Stimulated activated CD4-positive, alpha-beta T cell treated with anti-CD3 and anti-CD28 coated beads, Interleukin-12 subunit alpha, Interleukin-12 subunit beta, amount 100 ng/mL, for 48 hours (primary cell): Measurements from ENCODE around the gene SULT2A1.
"Not testable (repeated sequence)": the region's sequence is repeated elsewhere in the genome, so short reads cannot be mapped to it uniquely, and the experiment has no call there.

Experiments
- DNase-seq, 3 donors: peaks; one replicate each; pipeline ENCODE4 v3.0.0-alpha.2; 2020; ENCODE audit warnings: low read depth in 2 of 3, low spot score in 1 of 3

The SULT2A1 gene, protein sequence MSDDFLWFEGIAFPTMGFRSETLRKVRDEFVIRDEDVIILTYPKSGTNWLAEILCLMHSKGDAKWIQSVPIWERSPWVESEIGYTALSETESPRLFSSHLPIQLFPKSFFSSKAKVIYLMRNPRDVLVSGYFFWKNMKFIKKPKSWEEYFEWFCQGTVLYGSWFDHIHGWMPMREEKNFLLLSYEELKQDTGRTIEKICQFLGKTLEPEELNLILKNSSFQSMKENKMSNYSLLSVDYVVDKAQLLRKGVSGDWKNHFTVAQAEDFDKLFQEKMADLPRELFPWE

DNA sequence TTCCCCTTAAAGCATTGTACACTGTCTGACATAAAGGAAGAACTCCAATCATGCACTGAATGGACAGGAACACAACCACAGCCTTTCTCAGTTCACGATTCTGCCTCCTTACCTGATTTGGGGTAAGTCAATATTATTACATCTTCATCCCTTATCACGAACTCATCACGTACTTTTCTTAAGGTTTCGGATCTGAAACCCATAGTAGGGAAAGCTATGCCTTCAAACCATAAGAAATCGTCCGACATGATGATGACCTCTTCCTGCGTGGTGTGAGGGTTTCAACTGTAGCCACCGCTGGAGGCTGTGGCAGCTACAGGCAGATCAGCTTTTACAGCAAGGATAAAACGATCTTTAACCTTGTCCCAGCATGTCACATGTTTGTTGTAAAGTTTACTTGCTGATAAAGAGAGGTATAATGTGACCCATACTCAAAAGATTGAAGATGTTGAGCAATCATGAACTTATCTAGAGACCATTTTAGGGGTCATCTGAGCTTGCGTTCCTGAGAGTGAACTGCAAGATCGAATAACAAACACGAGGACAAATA lies at the start of gene SULT2A1:
SULT2A1 (minus strand) TSS at position 306 of the 550 bp plus-strand sequence; CDS start at position 248, 58 bp downstream.
- DNase-seq, result no peak

DNA sequence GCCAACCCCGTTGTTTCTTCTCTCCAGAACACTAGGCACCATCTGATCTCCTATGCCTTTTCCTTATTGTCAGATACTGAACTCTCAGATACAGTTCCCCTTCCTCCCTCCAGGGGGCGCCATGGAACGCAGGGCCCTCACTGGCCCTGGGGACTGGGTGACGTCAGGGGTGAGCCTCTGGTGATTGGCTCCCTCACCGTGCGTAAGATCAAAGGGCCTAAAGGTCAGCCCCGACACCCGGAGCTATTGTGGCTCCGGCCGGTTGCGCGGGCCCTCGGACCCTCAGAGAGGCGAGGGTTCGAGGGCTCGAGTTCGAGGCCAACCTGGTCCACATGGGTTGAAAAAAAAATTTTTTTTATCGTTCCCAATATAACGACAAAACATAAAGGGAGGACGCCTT lies 42.5 kb upstream of the SULT2A1 start:
- DNase-seq, result not testable (repeated sequence)

DNA sequence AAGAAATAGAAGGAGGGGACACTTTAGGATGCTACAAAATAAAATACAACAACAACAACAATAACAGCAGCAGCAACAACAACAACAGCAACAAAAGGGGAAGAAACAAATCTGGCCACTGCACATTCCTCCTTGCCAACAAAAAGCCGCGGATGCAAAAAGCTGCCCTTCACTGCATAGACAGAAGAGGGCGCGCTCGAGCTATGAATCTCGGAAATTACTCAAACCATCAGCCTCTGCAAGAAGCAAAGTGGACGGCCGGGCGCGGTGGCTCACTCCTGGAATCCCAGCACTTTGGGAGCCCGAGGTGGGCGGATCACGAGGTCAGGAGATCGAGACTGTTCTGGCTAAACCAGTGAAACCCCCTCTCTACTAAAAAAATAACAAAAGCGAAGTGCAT lies 34.0 kb upstream of the SULT2A1 start:
- DNase-seq, result not testable (repeated sequence)

DNA sequence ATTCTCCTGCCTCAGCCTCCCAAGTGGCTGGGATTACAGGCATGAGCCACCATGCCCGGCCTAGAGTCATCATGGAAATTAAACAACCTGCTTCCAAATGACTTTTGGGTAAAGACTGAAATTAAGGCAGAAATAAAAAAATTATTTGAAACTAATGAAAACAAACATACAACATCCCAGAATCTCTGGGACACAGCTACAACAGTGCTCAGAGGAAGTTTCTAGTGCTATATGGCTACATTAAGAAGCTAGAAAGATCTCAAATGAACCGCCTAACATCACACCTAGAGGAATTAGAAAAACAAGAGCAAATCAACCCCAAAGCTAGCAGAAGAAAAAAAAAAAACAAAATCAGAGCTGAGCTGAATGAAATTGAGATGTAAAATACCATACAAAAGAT lies 24.1 kb upstream of the SULT2A1 start:
- DNase-seq, result not testable (repeated sequence)

DNA sequence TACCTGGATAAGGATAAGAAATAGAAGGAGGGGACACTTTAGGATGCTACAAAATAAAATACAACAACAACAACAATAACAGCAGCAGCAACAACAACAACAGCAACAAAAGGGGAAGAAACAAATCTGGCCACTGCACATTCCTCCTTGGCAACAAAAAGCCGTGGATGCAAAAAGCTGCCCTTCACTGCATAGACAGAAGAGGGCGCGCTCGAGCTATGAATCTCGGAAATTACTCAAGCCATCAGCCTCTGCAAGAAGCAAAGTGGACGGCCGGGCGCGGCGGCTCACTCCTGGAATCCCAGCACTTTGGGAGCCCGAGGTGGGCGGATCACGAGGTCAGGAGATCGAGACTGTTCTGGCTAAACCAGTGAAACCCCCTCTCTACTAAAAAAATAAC lies 23.2 kb upstream of the SULT2A1 start:
- DNase-seq, result peak; percentile 44 to 75 (median 55)

DNA sequence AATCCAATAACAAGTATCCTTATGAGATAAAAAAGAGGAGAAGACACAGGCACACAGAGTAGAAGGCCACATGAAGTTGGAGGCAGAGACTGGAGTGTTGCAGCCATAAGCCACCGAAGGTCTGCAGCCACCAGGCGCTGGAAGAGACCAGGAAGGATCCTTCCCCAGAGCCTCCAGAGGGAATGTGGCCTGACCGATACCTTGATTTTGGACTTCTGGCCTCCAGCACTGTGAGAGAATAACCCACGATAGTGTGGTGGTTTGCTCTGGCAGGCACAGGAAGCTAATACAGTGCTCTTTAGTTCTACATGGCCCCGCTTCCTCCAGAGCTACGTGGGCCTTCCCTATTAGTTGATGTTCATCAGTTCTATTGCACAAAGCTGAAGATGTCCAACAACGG lies 15.3 kb upstream of the SULT2A1 start:
- DNase-seq, result no peak

DNA sequence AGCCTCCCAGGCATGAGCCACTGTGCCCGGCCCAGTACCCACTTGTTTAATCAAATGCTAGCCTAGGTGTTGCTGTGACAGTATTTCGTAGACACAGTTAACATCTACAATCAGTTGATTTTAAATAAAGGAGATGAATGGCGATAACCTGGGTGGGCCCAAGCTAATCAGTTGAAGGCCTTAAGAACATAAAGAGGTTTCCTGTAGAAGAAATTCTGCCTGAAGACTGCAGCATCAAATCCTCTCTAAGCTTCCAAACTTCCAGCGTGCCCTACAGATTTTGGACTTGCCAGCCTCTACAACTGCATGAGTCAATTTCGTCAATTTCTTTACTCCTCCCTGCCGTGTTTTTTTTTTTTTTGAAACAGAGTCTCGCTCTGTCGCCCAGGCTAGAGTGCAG lies 13.2 kb upstream of the SULT2A1 start:
- DNase-seq, result no peak

DNA sequence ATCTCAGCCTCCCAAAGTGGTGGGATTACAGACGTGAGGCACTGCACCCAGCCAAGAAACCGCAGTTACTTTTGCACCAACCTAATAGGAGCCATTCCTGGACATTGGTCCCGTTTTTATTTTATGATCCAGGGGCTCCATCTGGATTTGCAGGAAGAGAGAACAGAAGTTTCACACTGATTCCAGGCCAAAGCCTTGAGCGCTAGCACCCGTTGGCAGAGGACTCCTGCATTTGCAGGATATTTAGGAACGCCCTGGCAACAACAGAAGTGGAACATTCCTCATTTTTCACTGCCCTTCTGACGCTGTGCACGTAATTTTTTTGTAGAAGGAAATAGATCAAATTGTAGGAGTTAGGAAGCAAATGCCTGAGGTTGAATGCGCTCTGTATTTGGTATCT lies 11.7 kb upstream of the SULT2A1 start:
- DNase-seq, result no peak

DNA sequence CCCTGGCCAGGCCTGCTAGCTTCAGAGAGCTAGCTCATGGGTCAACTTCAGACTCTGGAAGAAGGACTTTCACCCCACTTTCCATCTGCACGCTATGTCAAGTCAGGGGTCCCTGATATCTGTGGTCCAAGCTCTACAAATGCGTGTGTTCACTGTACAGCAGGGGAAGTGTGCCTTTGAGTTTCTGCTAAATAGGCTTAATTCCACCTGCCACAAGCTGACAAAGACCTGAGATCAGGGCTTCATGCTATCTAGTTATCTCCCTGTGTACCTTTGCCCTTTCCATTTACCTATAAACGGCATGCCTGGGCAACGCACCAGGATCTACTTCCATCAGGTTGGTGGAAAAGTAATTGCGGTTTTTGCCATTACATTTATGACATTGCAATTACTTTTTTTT lies 10.7 kb upstream of the SULT2A1 start:
- DNase-seq, result no peak

DNA sequence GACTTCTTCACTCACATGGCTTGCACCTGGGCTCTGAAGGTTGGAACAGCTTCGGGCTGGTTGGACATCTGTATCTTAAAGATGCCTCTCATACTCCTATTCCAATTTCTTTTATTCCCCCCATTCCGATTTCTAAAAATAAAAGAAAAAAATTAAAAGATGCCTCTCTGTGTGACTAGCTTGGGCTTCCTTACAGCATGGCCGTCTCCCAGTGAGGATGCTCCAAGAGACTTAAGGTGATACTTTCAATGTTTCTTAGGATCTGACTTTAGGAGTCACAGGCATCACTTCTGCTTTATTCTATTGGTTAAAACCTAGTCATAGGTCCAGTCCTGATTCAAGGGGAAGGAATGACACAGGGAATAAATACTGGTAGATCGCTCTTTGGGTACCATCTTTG lies 9.9 kb upstream of the SULT2A1 start:
- no peak for DNase-seq

DNA sequence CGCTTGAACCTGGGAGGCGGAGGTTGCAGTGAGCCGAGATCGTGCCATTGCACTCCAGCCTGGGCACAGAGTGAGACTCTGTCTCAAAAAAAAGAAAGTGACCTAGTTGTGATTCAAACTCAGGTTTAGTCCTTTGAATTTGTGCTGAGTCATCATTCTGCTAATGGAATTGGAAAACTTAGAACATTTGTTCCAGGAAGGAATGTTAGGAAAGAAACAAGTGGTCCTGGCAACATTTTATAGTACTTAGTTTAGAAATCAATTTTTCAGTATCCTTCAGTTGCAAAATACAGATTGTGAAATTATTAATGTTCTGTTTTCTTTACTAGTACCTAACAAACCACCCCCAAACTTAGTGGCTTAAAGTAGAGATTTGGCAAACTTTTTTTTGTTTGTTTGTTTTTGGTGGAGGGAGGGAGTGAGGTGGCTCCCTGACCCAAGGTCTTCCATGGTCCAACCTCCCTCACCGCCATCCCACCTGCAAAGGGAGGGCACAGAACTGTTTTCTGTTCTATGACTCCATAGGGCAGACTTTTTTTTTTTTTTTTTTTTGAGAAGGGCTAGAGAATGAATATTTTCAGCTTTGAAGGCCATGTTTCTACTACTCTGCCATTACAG lies 9.2 kb upstream of the SULT2A1 start:
- no peak for DNase-seq

DNA sequence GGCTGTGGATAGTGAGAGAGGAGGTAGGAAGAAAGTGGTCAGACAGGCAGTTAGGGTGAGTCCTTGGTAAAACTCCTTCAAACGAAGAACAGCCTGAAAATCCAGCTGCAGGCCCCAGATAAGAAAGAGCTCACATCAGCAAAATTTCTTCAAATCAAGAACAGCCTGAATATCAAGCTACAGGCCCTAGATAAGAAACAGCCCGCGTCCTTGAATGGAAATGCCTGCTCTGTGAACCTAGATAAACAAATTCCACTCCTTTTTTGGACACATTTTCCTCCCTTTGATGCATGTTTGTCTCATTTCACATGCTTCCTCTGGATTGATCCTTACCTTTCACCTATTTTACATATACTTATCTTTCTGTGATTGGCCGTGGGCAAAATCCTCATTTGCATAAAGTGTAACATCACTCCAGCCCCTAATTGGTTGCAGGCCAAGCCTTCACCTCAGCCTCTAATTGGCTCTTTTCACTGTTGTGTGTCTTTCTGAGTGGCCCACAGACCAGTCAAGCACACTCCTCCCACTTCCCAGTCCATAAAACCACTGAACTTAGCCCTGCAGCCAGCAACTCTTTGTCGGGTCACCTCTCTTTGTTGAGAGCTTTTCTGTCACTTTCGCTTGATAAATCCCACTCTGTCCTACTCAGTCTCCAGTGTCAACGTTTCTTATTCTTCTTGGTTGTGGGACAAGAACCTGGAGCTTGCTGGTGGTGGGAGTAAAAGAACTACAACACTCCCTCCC lies 6.0 kb upstream of the SULT2A1 start:
- DNase-seq, result no peak

DNA sequence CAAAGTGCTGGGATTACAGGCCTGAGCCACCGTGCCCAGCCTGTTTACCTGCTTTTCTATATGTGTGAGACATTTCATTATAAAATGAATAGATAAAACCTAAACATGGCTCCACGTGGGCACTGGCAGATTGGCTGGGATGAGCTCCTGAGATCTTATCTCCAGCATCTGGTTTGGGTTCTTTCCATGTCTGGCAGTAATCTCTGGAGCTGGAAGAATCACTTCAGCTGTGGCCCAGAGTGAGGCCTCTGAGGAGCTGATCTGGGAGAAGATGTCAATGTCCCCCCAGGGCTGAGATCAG lies 5.5 kb upstream of the SULT2A1 start:
- no peak for DNase-seq

DNA sequence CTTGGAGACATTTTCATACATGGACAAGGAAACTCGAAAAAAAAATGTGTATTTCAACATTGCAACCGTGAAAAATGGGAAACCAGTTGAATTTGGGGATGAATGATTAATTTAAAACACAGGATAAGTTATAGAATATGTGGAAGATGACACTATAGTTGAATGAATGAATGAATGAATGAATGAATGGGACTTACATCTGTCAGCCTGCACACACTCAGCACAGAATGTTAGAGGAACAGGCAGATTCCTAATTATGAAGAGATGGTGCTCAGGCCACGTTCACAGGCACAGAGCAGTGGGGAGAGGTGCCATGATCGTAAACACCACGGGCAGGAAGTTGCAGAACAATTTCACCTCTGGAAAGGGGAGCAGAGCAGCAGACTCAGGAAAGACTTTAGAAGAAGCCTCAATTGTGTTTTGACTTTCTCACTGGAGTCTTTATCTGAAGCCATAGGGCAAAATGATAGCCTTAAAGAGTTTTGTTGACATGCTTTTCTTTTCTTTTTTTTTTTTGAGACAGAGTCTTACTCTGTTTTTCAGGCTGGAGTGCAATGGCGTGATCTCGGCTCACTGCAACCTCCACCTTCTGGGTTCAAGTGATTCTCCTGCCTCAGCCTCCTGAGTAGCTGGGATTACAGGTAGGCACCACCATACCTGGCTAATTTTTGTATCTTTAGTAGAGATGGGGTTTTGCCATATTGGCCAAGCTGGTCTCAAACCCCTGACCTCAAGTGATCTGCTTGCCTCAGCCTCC lies 4.9 kb upstream of the SULT2A1 start:
- DNase-seq, result no peak

DNA sequence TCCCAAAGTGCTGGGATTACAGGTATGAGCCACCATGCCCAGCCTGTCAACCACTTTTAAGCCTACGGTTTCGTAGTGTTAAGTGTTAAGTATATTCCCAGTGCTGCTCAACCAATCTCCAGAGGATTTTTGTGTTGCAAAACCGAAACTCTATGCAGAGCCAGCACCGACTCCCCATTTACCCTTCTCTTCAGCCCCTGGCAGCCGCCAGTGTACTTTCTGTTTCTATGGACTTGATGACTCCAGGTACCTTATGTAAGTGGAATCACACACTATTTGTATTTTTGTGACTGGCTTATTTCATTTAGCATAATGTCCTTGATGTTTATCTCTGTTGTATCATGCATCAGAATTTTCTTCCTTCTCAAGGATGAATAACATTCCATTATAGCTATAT lies 1.1 kb downstream of the SULT2A1 start:
- DNase-seq, result no peak

DNA sequence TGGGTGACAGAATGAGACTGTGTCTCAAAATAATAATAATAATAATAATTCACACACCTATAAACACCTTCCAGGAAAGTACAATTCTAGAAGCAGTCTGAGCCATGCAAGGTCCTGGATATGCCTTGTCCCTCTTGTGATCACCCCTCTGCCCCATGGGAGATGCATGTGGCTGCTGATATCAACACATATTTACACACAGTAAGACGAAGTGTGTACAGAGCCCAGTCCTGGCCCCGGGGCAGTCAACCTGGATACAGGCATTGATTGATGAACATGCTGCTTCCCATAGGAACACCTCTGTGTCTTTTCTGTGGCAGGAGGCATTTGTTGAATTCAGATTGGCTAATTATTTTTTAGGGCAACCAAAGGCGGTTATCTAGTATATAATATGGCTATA lies 3.2 kb downstream of the SULT2A1 start:
- DNase-seq, result no peak

DNA sequence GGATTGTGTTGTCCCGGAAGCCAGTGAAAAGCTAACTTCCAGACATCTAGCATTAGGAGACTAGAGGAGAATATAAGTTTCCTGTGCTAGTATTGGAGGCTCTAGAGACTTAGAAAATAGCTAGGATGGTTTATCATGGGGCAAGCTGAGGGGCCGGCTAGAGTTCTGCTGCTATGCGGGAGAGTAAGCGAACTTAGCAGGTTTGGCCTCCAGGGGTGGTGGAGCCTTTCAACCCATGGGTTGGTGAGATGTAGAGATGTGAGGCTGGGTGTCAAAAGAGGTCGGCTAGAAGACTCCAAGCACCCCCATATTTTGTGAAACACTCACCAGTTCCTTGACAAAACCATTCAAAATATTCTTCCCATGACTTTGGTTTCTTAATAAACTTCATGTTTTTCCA lies 4.4 kb downstream of the SULT2A1 start:
- no peak for DNase-seq

DNA sequence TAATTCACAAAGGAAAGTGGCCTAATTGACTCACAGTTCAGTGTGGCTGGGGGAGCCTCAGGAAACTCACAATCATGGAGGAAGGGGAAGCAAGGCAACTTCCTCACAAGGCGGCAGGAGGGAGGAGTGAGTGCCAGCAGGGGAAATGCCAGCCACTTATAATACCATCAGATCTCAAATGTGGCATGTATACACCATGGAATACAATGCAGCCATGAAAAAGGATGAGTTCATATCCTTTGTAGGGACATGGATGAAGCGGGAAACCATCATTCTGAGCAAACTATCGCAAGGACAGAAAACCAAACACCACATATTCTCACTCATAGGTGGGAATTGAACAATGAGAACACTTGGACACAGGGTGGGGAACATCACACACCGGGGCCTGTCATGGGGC lies 6.7 kb downstream of the SULT2A1 start:
- DNase-seq, result not testable (repeated sequence)

DNA sequence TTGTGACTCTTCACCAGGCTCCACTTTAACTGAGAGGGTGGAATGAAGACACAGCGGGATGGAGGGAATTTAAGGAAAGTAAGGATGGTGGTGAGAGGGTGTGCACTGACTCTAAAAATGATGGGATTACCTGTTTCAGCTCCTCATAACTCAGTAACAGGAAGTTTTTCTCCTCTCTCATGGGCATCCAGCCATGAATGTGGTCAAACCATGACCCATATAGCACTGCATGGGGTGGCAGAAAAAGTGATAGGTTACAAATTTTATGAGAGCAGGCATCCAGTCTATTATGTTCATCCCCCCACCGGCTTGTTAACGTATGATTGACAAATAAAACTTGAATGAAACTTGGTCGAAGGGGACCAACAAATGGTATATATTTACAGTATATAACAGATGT lies 7.2 kb downstream of the SULT2A1 start:
- DNase-seq, result no peak

DNA sequence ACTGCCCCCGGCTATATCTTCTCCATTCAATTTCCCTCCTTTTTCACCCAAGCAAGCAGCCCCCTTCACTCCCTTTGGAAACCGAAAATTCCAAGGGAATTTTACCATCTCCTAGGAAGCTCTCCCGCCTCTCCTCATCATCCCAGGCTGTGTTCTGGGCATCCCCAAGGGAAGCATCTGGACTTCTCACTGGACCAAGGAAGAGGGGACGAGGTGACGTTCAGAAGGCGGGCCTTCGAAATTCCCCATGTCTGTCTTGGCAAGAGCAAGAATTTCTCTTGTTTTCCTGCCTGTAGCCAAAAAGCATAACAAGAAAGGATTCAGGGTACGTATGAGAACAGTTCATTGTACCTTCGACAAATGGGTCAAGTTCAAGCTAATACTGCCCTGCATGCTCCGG lies 20.9 kb downstream of the SULT2A1 start:
- no peak for DNase-seq

DNA sequence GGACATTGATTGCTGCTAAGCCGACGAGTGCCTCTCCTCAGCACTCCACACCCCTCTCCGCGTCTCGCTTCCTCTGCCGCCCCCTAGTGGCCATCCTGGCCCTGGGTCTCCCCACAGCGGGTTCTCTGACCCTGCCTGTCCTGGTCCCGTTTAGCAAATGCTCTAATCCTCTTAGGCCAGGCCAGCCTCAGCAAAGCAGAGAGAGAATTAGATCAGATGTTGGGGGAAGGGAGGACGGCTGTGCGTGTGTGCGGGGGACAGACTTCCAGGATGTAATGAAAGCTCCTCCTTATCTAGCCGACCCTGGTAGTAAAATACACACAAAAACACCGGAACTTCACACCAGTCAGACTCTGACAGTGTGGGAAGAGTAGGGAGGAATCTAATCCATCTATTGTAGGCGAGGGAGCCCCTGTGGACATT lies 22.6 kb downstream of the SULT2A1 start:
- DNase-seq, result peak; percentile 75 to 94 (median 85)

DNA sequence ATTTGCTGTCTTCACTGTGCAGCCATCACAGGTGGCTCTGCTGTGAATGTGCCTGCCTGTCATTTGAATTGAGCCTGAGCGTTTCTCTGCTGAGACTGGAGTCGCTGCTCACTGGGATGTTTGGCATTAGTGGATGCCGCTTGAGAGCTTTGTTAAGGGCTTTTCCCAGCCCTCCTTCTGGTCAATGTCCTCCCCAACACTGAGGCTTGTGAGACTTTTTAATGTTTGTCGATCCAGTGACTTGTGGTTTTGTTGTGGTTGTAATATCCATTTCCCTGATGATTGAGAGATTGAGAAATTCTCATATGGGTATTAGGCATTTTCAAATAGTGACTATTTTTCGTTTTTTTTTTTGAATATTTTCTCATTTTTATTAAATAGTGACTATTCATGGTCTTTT lies 24.5 kb downstream of the SULT2A1 start:
- DNase-seq, result no peak
